Mesothelial cell of epicardium (in vitro differentiated cells): ENCODE data around the gene NT5C2. TPM values are rescaled to one million over a fixed set of nuclear protein-coding genes. Genes with fewer than 3 reads are reported as not detected.

ENCODE experiments used
- DNase-seq, 2 experiments: peaks; one replicate each; pipeline ENCODE4 v3.0.0; 2021; ENCODE audit warnings: low spot score in 2 of 2; ENCODE audit not compliant: unreplicated experiment in 2 of 2
- H3K27ac Mint-ChIP-seq: 2 replicates; pipeline ENCODE4 v1.8.0; 2021; ENCODE audit warnings: mixed read lengths
- H3K27me3 Mint-ChIP-seq: 2 replicates; pipeline ENCODE4 v1.8.0; 2021; ENCODE audit warnings: low read depth, mixed read lengths
- H3K36me3 Mint-ChIP-seq: 2 replicates; pipeline ENCODE4 v1.8.0; 2021; ENCODE audit warnings: mixed read lengths
- H3K4me1 Mint-ChIP-seq: 2 replicates; pipeline ENCODE4 v1.8.0; 2021; ENCODE audit warnings: mixed read lengths
- H3K4me3 Mint-ChIP-seq: 2 replicates; pipeline ENCODE4 v1.8.0; 2021; ENCODE audit warnings: mild to moderate bottlenecking, moderate library complexity, mixed read lengths
- H3K9me3 Mint-ChIP-seq: 2 replicates; pipeline ENCODE4 v1.8.0; 2021; ENCODE audit warnings: mixed read lengths
- total RNA-seq: library from RNA; stranded (reverse); gene quantifications from 3 replicates; pipeline ENCODE4 v1.2.1, GENCODE V29; 2021
- TF ChIP-seq, protein P1 (sequence below): fragments of 200-600 bp; sonication (generic); IDR thresholded peaks from one replicate; pipeline ENCODE4 v1.5.0; 2021; ENCODE audit warnings: antibody characterized with exemption; ENCODE audit not compliant: unreplicated experiment

Gene NT5C2
- total RNA-seq, 1 donor from 2014 or later, result 77.7 TPM

DNA sequence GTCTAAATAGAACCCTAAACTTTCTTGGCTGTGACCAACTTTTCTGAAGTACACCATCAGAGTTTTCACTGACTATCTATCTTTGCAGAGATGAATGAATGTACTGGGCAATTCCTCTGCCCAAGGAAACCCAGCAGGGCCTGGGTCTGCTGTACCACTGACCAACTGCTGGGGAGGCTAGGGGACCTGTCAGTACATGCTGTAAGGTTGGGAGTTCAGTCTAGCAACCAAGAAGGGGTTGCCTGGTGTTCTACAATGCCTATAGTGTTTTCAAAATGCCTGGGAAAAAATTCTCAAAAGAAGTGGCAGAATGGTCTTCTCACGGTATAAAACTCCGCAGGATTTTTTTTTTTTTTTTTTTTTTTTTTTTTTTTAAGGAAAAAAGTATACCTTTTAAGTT lies 106.3 kb downstream of the NT5C2 start:
- TF ChIP-seq, protein P1, sequence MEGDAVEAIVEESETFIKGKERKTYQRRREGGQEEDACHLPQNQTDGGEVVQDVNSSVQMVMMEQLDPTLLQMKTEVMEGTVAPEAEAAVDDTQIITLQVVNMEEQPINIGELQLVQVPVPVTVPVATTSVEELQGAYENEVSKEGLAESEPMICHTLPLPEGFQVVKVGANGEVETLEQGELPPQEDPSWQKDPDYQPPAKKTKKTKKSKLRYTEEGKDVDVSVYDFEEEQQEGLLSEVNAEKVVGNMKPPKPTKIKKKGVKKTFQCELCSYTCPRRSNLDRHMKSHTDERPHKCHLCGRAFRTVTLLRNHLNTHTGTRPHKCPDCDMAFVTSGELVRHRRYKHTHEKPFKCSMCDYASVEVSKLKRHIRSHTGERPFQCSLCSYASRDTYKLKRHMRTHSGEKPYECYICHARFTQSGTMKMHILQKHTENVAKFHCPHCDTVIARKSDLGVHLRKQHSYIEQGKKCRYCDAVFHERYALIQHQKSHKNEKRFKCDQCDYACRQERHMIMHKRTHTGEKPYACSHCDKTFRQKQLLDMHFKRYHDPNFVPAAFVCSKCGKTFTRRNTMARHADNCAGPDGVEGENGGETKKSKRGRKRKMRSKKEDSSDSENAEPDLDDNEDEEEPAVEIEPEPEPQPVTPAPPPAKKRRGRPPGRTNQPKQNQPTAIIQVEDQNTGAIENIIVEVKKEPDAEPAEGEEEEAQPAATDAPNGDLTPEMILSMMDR, result no peak
- Mint-ChIP-seq H3K36me3 (peaks cover 41% of the 10 kb centered on the region), H3K4me3 (no peak overlapping the region), H3K9me3 (no peaks in the 10 kb centered on the region), H3K27ac (no peak overlapping the region), H3K27me3 (no peaks in the 10 kb centered on the region), H3K4me1 (no peaks in the 10 kb centered on the region)
- no peak for DNase-seq

DNA sequence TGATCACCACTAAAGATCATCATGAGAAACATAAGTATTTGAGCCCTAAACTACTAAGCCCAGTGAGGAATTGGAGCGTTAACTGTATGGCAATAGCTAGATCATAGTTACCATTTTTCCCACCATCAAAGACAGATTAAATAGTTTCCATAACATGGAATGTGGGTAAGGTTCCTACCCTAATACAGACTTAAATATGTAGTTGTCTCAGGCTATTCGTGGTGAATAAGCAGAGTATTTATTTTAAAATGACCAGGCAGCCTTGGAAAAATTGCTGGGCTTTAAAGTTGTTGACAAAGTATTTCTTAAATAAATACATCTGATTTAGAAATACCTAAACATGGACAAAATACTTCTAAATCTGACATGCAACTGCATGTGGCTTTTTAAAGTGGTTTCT lies 106.8 kb downstream of the NT5C2 start:
- Mint-ChIP-seq H3K27me3 (no peaks in the 10 kb centered on the region), H3K27ac (no peak overlapping the region), H3K4me3 (no peak overlapping the region), H3K36me3 (peaks cover 36% of the 10 kb centered on the region), H3K4me1 (no peaks in the 10 kb centered on the region), H3K9me3 (no peaks in the 10 kb centered on the region)
- no peak for DNase-seq
- TF ChIP-seq, protein P1, result no peak

DNA sequence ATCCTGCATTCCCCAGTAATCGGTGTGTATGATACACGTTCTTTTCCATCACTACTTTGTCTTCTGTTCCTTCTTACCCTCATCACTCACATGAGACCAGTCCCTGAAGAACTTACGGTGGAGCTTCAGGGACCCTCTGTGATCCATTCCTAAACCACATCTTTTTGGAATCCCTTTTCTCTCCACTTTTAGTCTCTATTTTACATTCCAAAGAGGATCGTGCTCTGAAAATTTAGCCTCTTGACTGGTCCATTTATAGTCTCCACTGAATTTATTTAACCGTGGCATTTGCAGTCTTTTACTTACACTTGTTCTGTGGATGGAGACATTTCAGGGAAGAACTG lies 109.1 kb downstream of the NT5C2 start:
- H3K36me3 Mint-ChIP-seq, result peaks cover 18% of the 10 kb centered on the region
- no peak for DNase-seq
- no peaks in the 10 kb centered on the region for H3K4me1 Mint-ChIP-seq
- no peak overlapping the region for H3K27ac Mint-ChIP-seq
- no peak overlapping the region for H3K4me3 Mint-ChIP-seq
- TF ChIP-seq, protein P1, result no peak
- no peaks in the 10 kb centered on the region for H3K9me3 Mint-ChIP-seq
- no peaks in the 10 kb centered on the region for H3K27me3 Mint-ChIP-seq

DNA sequence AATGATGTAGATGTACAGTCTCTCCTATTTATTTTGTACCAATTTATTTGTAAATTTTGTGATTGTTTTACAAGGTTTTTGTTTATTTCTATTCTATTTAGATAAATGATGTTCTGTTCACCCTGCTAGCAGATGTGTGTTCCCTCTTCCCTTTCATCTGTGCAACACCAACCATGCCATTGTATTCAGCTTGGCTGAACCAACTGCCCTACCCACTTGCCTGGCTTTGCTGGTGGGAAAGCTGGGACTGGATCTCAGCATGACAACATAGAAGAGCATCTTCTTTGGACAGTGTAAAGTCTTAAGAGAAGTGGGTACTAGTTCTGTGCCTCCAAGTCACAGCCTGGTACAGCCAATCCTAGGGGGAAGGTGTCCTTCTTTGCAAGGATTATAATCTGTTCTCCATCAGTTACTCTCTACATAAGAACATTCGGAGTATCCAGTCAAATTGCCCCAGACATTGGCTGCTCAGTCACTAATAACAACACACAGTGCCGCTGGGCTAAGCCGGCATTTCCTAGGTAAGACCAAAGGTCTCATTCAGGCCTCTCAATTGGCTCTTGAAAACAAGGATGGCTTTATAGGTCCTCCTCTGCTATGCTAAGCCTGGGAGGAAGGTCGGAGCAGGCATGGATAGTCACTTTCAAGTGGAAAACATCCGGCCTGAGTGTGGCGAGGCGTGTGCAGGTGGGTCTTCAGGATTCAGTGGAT lies 109.7 kb downstream of the NT5C2 start:
- no peaks in the 10 kb centered on the region for H3K27me3 Mint-ChIP-seq
- H3K27ac Mint-ChIP-seq, result no peak overlapping the region
- peaks cover 17% of the 10 kb centered on the region for H3K36me3 Mint-ChIP-seq

DNA sequence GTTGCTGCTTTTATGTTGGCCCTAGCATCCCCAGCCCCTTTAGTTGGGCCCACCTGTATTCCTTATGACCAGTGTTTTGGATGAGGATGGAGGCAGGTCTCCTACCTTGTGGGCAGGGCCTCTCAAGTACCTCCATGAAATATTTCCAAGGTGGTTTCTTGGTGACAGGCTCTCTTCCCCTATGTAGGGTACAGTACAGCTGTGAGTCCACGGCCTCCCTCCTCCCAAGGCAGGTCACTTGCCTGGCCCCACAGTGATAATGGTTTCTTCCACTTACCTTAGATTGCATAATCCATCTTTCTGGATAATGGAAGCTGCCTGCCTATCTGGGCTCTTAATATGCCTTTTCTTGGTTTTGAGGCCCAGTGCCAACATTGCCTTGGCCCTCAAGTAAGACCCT lies 110.4 kb downstream of the NT5C2 start:
- Mint-ChIP-seq H3K9me3 (no peaks in the 10 kb centered on the region), H3K36me3 (peaks cover 15% of the 10 kb centered on the region), H3K27ac (no peak overlapping the region), H3K27me3 (no peaks in the 10 kb centered on the region), H3K4me1 (no peaks in the 10 kb centered on the region), H3K4me3 (no peak overlapping the region)
- TF ChIP-seq, protein P1, result no peak
- DNase-seq, result no peak

More for the DNA sequence above, 109.7 kb downstream of the NT5C2 start:
- H3K9me3 Mint-ChIP-seq, result no peaks in the 10 kb centered on the region
- TF ChIP-seq, protein P1, result no peak
- no peaks in the 10 kb centered on the region for H3K4me1 Mint-ChIP-seq
- H3K4me3 Mint-ChIP-seq, result no peak overlapping the region
- DNase-seq, result no peak
